HT-29 (cell line): ENCODE measurements around the gene GSE1. TPM values are rescaled to one million over a fixed set of nuclear protein-coding genes. Genes with fewer than 3 reads are reported as not detected.

Source experiments
- DNase-seq: peaks from one replicate; pipeline ENCODE4 v3.0.0-alpha.2; 2015; ENCODE audit warnings: low spot score
- total RNA-seq: library from RNA; depleted of rRNA; stranded (reverse); fragments of >200 nt; shearing (Covaris generic); gene quantifications from 2 replicates; pipeline ENCODE4 v1.2.3, GENCODE V29; 2014

GSE1 gene
- total RNA-seq, 1 experiment from 2014 or later: 81.1 TPM

- DNase-seq: peak; percentile 89
Observed at GRCh38 chr16:85645021-85645589, 32.0 kb downstream of the GSE1 start.

- DNase-seq: no peak
Observed at GRCh38 chr16:85646358-85646907, 33.3 kb downstream of the GSE1 start.

- no peak for DNase-seq
Observed at GRCh38 chr16:85646976-85647375, 33.9 kb downstream of the GSE1 start.

- no peak for DNase-seq
Observed at GRCh38 chr16:85648070-85648714, 35.1 kb downstream of the GSE1 start.

GRCh38 chr16:85648805-85649204 is 35.7 kb downstream of the GSE1 start:
- no peak for DNase-seq

- no peak for DNase-seq
Observed at GRCh38 chr16:85649411-85650134, 36.5 kb downstream of the GSE1 start.

- no peak for DNase-seq
Observed at GRCh38 chr16:85650135-85650843, 37.2 kb downstream of the GSE1 start.

GRCh38 chr16:85650844-85651628 is 37.9 kb downstream of the GSE1 start:
- DNase-seq: peak; percentile 32

GRCh38 chr16:85651629-85652430 is 38.7 kb downstream of the GSE1 start:
- peak; percentile 34 for DNase-seq

- peak; percentile 36 for DNase-seq
Observed at GRCh38 chr16:85652431-85653221, 39.5 kb downstream of the GSE1 start.

- no peak for DNase-seq
Observed at GRCh38 chr16:85653290-85653891, 40.3 kb downstream of the GSE1 start.

GRCh38 chr16:85654251-85655095 is 41.4 kb downstream of the GSE1 start:
- DNase-seq: no peak

GRCh38 chr16:85655216-85656129 is 42.4 kb downstream of the GSE1 start:
- DNase-seq: no peak

- no peak for DNase-seq
Observed at GRCh38 chr16:85656351-85657266, 43.5 kb downstream of the GSE1 start.

GRCh38 chr16:85657267-85657650 is 44.1 kb downstream of the GSE1 start:
- no peak for DNase-seq

- no peak for DNase-seq
Observed at GRCh38 chr16:85657996-85658395, 44.9 kb downstream of the GSE1 start.
